Raji (cell line): ENCODE measurements around the gene GSG1L.

Source experiments
- POLR2A ChIP-seq: IDR thresholded peaks from 2 replicates; pipeline ENCODE4 v1.6.1; 2011; ENCODE audit warnings: low read depth, low read length, control low read depth; ENCODE audit not compliant: insufficient read depth

GSG1L gene

GRCh38 chr16:27819356-27819755 is 244.2 kb downstream of the GSG1L start:
- no peak for TF ChIP-seq POLR2A

GRCh38 chr16:27818246-27818645 is 245.3 kb downstream of the GSG1L start:
- TF ChIP-seq POLR2A, result no peak

- TF ChIP-seq POLR2A, result no peak
These were observed 246.5 kb downstream of the GSG1L start for GRCh38 chr16:27817038-27817437.

- TF ChIP-seq POLR2A, result no peak
These were observed 247.0 kb downstream of the GSG1L start for GRCh38 chr16:27816561-27816960.

GRCh38 chr16:27813591-27813990 is 249.9 kb downstream of the GSG1L start:
- TF ChIP-seq POLR2A, result no peak

GRCh38 chr16:27811881-27812280 is 251.6 kb downstream of the GSG1L start:
- no peak for TF ChIP-seq POLR2A

GRCh38 chr16:27806986-27807385 is 256.5 kb downstream of the GSG1L start:
- no peak for TF ChIP-seq POLR2A

- no peak for TF ChIP-seq POLR2A
These were observed 257.1 kb downstream of the GSG1L start for GRCh38 chr16:27806388-27806787.

GRCh38 chr16:27805828-27806351 is 257.6 kb downstream of the GSG1L start:
- no peak for TF ChIP-seq POLR2A

GRCh38 chr16:27803775-27804549 is 259.6 kb downstream of the GSG1L start:
- no peak for TF ChIP-seq POLR2A

- TF ChIP-seq POLR2A, result no peak
These were observed 260.7 kb downstream of the GSG1L start for GRCh38 chr16:27802664-27803439.

- no peak for TF ChIP-seq POLR2A
These were observed 262.1 kb downstream of the GSG1L start for GRCh38 chr16:27801289-27801945.

GRCh38 chr16:27800817-27801216 is 262.7 kb downstream of the GSG1L start:
- no peak for TF ChIP-seq POLR2A

GRCh38 chr16:27799896-27800295 is 263.6 kb downstream of the GSG1L start:
- no peak for TF ChIP-seq POLR2A

GRCh38 chr16:27798241-27798640 is 265.3 kb downstream of the GSG1L start:
- no peak for TF ChIP-seq POLR2A
